Heart right ventricle (tissue), 16 donors: ENCODE data around the gene PTDSS2. TPM values are rescaled to one million over a fixed set of nuclear protein-coding genes. Genes with fewer than 3 reads are reported as not detected.
A peak's percentile ranks its signal among the peaks of the same experiment; 100 is the strongest.

Source experiments
- ATAC-seq, 8 donors: fragments of 200-7000 bp; cut with Tn5 transposase; one replicate each; pipeline ENCODE4 v1.9.1; 2020; ENCODE audit warnings: mild to moderate bottlenecking in 8 of 8, moderate library complexity in 8 of 8, moderate number of reproducible peaks in 1 of 8
- DNase-seq, 2 donors: peaks; one replicate each; pipeline ENCODE4 v3.0.0-alpha.2; 2020
- H3K27ac ChIP-seq, 10 donors: fragments of 200-600 bp; sonication (generic) in 2 of 10; one replicate each; pipeline versions ENCODE4 v1.5.0 to v1.8.0; 2020 to 2022; ENCODE audit warnings: mild to moderate bottlenecking in 3 of 10
- H3K27me3 ChIP-seq, 7 donors: fragments of 200-600 bp; one replicate each; pipeline ENCODE4 v1.8.0; 2021 to 2022; ENCODE audit warnings: mild to moderate bottlenecking in 2 of 7
- H3K36me3 ChIP-seq, 9 donors: fragments of 200-600 bp; sonication (generic) in 1 of 9; one replicate each; pipeline versions ENCODE4 v1.5.0 to v1.8.0; 2020 to 2022; ENCODE audit warnings: mild to moderate bottlenecking in 2 of 9
- H3K4me1 ChIP-seq, 9 donors: fragments of 200-600 bp; sonication (generic) in 1 of 9; one replicate each; pipeline versions ENCODE4 v1.5.0 to v1.8.0; 2020 to 2022; ENCODE audit warnings: mild to moderate bottlenecking in 4 of 9
- H3K4me3 ChIP-seq, 10 donors: fragments of 200-600 bp; sonication (generic) in 2 of 10; one replicate each; pipeline versions ENCODE4 v1.5.0 to v1.8.0; 2020 to 2022; ENCODE audit warnings: mild to moderate bottlenecking in 7 of 10, moderate library complexity in 2 of 10
- H3K9me3 ChIP-seq, 11 donors: fragments of 200-600 bp in 10 of 11; sonication (generic) in 2 of 11; one replicate each; pipeline versions ENCODE4 v1.5.0 to v1.8.0; 2013 to 2022; ENCODE audit warnings: mild to moderate bottlenecking in 2 of 11, control low read depth in 1 of 11, moderate library complexity in 1 of 11
- CTCF ChIP-seq, 9 donors: fragments of 200-600 bp; sonication (generic) in 2 of 9; IDR thresholded peaks; one replicate each; pipeline versions ENCODE4 v1.5.0 to v1.8.0; 2021 to 2022; ENCODE audit warnings: antibody characterized with exemption in 9 of 9, mild to moderate bottlenecking in 5 of 9, moderate library complexity in 1 of 9
- WGBS, 2 donors: extraction: QIAGEN DNeasy Blood & Tissue Kit; methylation state at CpG; one replicate each; pipeline ENCODE4 v1.1.7; 2013; ENCODE audit warnings: inconsistent platforms in 1 of 2; 5-methylcytosine and 5-hydroxymethylcytosine counted together
- intact Hi-C, 10 donors: fragments of 100-400 bp; cut with DNase I; formaldehyde crosslinking; loops; one replicate each; pipeline versions ENCODE4 v1.11.1 to v1.14.2; 2022
- polyA plus RNA-seq, 2 donors: library from polyadenylated mRNA; stranded (reverse); fragments of 200-250 nt; gene quantifications; one replicate each; pipeline ENCODE4 v1.2.3, GENCODE V29; 2013
- total RNA-seq, 10 donors: library from RNA; stranded (reverse); fragmentation: NEBNext Ultra II Directional in 3 of 10; extraction: Animal tissue kit (Norgen Biotek cat#: 25700) in 3 of 10; gene quantifications; one replicate each; pipeline versions ENCODE4 v1.2.1 to v1.2.4, GENCODE V29; 2021 to 2023
- donor health status: Arrhythmogenic right ventricular cardiomyopathy.
- donor health status: ischemic (EF 13 %, LVEDD 7.1; RV severe dilation, severe dysfunction).
- donor health status: healthy with polysubstance abuse.
- donor health status: DM: no; HTN: yes; CAD: no.
- donor health status: DM: no; HTN: no; CAD: no.
- donor health status: ischemic (EF 25% LVEDD 6.9; RV normal size, moderate dysfunction).
- donor health status: ischemic (EF 25% LVEDD 5.7; RV mildly dilated, moderate dysfunction).
- donor health status: healthy.
- donor health status: DM: yes; HTN: yes; CAD: no.
- donor health status: Ischemic cardiomyopathy.
- donor health status: ischemic (EF 35%, LVEDD 5.7; RV mildly dilated, moderate dysfunction).
- donor health status: nonischemic (EF 11% LVEDD 7.7; RV severe dilation, severe dysfunction).
- donor health status: DM: yes; HTN: yes; CAD: no.
- donor health status: PGD.
- donor health status: ischemic (EF 29% LVEDD 5.4; RV normal size, mild dysfunction).
- donor health status: nonischemic (EF 23%, LVEDD 6.1; RV moderate dilation, normal function).

Gene PTDSS2
- total and polyA plus RNA-seq, 12 donors, result 16.7 to 55.5 (median 26.3) TPM

DNA sequence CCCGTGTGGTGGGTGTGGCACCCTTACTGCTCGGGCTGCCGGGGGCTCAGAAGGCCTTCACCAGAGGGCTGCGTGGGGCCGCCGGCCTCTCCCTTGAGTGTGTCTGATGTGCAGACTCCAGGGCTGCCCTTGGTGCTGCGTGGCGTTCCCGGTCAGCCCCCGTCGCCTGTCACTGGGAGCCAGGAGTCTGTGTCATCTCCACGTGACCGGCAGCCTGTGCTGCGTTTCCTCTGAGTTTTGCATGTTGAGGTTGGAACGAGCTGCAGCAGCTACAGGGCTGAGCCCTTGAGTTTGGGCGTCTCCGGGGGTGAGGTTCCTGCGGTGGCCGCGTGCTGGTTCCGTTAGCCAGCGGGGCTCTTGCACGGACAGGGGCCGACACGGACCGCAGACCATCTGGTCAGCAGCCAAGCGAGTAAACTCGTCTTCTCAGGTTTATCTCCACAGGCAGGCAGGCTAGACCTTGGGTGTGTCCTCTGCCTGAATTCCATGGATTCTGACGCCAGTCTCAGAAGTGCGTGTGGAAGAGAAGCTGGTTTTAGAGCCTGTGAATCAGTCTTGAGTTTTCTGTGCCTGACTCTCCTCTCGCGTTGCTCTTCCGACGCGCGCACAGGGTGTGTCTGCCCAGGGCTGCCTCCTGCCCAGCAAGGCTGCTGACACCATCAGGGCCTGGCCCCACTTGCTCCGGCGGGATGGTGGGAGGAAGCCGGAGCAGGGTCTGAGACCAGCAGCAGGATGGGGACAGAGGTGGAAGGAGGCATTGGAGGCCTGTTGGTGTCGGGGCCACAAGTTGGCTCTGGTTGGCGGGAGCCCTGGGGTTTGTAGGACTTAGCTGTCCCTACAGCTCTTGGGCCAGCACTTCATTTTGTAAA is 10.5 kb downstream of the PTDSS2 start:
- intact Hi-C loops, result no loop called here
- Histone ChIP-seq H3K27ac (peak overlapping the region; percentile 38 to 89 (median 76)), H3K9me3 (no peaks in the 10 kb centered on the region), H3K36me3 (peaks cover 0 to 46% (median 10%) of the 10 kb centered on the region in 9 donors), H3K27me3 (no peaks in the 10 kb centered on the region), H3K4me3 (peak overlapping the region in 9 of 10 donors; percentile 13 to 49 (median 39)), H3K4me1 (peaks cover 5 to 32% (median 22%) of the 10 kb centered on the region in 9 donors)
- TF ChIP-seq CTCF (IDR thresholded peaks at IDR 0.05), result no peak
- DNase-seq (peak; percentile 47 to 54), ATAC-seq (peak; percentile 69 to 84 (median 78))
- 47 to 51% methylated on average over 41 of the region's 41 CpGs for WGBS, 2 donors

DNA sequence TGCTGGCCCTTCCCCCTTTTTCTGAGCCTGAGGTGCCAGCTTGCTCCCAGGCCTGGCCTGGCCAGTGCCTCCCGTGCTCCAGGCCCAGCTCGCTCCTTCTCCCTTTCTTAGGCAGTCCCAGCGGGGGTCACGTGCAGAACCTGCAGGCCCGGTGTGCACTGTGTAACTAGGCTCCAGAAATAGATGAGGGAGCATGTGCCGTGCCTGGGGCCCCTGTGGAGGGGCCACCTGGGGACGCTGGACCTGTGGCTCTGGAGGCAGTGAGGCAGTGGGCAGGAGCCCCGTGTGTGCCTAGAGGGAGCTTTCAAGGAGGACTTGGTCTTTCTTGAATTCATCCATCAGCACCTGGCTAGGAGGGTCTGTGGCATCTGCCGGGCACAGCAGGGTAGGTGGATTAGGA is 11.5 kb downstream of the PTDSS2 start:
- TF ChIP-seq CTCF (IDR thresholded peaks at IDR 0.05), result no peak
- no peak for DNase-seq
- Histone ChIP-seq H3K4me1 (peaks cover 5 to 27% (median 20%) of the 10 kb centered on the region in 9 donors), H3K36me3 (peaks cover 0 to 46% (median 11%) of the 10 kb centered on the region in 9 donors), H3K4me3 (no peak overlapping the region), H3K27ac (peak overlapping the region in 4 of 10 donors; percentile 26 to 81 (median 74)), H3K27me3 (no peaks in the 10 kb centered on the region), H3K9me3 (no peaks in the 10 kb centered on the region)
- 63 to 73% methylated on average over 9 of the region's 9 CpGs for WGBS, 2 donors
- intact Hi-C loops, result no loop called here
- ATAC-seq, result peak in 3 of 8 donors; percentile 4 to 17 (median 10)

DNA sequence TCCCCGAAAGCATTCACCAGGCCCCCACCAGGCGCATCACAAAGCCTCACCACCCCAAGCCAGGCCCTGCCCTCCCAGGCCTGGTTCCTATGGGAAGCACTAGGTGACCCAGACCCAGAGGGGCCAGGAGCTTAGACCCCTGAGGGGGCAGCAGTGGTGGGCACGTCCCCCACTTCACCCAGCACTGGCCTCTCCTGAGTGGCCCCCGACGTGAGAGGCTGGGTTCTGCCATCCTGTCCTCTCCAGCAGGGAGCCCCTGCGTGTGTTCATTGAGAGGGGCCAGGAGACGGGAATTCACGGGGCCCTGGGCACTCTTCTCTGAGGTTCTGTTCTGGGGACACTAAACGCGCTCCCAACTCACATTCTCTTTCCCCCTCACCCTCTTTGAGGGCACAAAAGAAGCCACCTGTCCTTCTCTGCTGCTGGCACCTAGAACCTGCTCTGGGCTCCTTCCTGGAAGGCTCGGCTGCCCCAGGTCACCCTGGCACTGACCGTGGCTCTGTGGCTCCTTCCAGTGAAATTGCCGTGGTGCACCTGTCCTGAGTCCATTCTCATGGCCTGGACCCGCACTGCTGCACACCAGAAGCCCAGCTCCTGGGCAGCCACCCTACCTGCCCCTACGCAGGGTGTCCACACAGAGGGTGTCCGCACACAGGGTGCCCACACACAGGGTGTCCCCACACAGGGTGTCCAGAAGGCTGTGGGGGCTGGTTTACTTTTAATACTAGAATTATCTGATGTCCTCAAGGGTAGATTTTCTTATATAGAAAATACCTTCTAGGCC is 12.2 kb downstream of the PTDSS2 start:
- Histone ChIP-seq H3K36me3 (peaks cover 0 to 39% (median 11%) of the 10 kb centered on the region in 9 donors), H3K27ac (peak overlapping the region in 1 of 10 donors; percentile 69), H3K9me3 (no peaks in the 10 kb centered on the region), H3K4me1 (peaks cover 5 to 27% (median 20%) of the 10 kb centered on the region in 9 donors), H3K27me3 (no peaks in the 10 kb centered on the region), H3K4me3 (no peak overlapping the region)
- no peak for TF ChIP-seq CTCF (IDR thresholded peaks at IDR 0.05)
- DNase-seq, result no peak
- intact Hi-C loops, result no loop called here
- no peak for ATAC-seq
- 95 to 96% methylated on average over 16 of the region's 16 CpGs for WGBS, 2 donors

DNA sequence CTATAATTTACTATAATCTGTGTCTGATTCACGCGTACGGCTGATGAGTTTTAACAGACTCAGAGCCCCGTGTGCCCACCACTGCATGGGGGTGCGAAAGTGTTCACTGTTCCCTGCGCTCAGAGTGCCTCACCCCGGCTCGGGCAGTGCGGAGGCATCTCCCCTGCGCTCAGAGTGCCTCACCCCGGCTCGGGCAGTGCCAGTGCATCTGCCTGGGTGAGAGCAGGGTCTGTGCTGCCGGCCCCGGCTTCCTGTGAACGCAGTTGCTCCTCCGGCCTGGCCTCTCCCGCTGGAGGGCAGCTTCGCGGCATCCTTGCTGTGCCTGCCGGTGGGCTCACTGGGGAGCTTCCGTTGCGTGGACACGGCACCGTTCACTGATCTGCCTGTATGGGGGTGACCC is 14.2 kb downstream of the PTDSS2 start:
- Histone ChIP-seq H3K4me1 (peaks cover 5 to 38% (median 26%) of the 10 kb centered on the region in 9 donors), H3K4me3 (no peak overlapping the region), H3K27ac (no peak overlapping the region), H3K27me3 (no peaks in the 10 kb centered on the region), H3K36me3 (peaks cover 0 to 39% (median 11%) of the 10 kb centered on the region in 9 donors), H3K9me3 (no peaks in the 10 kb centered on the region)
- TF ChIP-seq CTCF (IDR thresholded peaks at IDR 0.05), result no peak
- WGBS, 2 donors, result 96 to 97% methylated on average over 24 of the region's 24 CpGs
- ATAC-seq, result no peak
- intact Hi-C loops, result no loop called here
- no peak for DNase-seq
